ENCODE data around the gene PTP4A1.
"Not testable (repeated sequence)": the region's sequence is repeated elsewhere in the genome, so short reads cannot be mapped to it uniquely, and the experiment has no call there.

PTP4A1 gene

DNA sequence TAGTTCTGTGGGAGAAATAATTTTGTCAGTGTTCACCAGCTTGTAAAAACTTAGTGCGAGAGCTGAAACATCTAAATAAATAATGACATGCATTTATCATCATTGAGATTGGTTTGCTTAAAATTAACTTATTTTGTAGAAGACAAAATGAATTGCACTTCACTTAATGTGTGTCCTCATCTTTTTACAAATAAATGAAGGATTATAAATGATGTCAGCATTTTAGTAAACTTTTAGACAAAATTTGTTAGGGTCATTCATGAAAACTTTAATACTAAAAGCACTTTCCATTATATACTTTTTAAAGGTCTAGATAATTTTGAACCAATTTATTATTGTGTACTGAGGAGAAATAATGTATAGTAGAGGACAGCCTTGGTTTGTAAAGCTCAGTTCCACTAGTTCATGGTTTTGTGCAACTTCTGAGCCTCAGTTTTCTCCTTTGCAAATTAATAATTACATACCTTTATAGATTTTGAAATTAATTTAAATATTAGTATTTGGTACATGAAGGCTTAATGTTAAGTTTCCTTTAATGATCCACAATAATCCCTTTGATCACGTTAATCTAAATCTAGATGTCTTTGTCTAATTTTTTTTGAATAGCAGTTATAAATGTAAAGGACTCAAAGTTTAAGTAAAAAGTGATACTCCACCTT is 9.2 kb downstream of the PTP4A1 start:
- no peak for DNase-seq (ENCODE audit: low spot score)

DNA sequence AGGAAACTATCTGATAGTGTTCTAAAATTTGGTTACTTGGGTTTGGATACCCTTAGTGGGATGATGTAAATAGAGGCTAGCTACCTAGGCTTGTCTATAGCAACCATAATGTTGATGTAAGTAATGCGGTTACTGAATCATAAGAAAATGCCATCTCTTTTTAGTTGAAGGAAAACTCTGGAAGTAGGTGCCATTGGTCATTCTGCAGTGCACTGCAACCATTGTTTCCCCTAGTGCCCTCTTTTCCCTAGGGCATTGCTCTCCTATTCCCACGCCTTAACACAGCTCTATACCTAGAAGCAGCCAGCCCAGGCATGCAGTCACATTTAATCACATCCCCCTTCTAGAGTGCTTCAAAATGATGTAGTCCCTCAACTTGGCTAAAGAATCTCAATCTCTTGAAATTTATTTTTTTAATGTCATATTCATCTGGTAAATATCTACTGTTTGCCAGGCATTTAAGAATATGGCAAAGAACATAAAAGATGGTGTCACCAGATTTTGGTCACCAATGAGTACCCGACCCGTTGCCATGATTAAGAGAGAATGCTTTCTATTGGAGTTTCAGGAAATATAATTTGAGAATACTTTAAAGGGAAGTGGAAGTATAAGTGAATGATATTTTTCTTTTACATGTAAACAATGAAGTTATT is 10.4 kb downstream of the PTP4A1 start:
- no peak for DNase-seq (ENCODE audit: low spot score)

DNA sequence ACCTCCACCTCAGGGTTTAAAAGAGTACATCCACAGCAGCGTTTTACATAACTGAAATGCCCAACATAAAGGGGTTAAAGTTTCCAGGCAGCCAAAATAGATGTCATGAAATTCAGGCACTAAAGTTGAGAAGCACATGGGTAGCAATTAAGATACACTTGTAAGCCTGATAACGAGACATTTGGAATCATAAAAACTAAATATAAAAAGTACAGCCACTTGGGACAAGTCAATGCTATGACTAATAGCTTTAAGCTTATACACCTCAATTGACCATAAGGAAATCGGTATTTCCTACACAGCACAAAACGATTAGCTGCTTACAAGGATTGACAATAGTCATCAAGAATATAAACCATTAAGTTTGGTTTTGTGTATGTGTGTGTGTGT is 11.8 kb downstream of the PTP4A1 start:
- DNase-seq (ENCODE audit: low spot score): no peak

DNA sequence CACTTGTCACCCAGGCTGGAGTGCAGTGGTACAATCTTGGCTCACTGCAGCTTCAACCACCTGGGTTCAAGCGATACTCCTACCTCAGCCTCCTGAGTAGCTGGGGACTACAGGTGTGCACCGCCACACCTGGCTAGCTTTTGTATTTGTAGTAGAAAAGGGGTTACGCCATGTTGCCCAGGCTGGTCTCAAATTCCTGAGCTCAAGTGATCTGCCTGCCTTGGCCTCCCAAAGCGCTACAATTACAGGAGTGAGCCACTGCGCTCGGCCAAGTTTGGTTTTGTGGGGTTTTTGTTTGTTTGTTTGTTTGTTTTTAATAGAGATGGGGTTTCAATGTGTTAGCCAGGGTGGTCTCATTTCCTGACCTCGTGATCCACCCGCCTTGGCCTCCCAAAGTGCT is 12.3 kb downstream of the PTP4A1 start:
- no peak for DNase-seq (ENCODE audit: low spot score)

DNA sequence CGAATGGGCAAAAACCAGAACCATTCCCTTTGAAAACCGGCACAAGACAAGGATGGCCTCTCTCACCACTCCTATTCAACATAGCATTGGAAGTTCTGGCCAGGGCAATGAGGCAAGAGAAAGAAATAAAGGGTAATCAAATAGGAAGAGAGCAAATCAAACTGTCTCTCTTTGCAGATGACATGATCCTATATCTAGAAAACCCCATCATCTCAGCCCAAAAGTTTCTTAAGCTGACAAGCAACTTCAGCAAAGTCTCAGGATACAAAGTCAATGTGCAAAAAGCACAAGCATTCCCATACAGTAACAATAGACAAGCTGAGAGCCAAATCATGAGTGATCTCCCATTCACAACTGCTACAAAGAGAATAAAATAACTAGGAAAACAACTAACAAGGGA is 13.4 kb downstream of the PTP4A1 start:
- DNase-seq (ENCODE audit: low spot score): not testable (repeated sequence)

DNA sequence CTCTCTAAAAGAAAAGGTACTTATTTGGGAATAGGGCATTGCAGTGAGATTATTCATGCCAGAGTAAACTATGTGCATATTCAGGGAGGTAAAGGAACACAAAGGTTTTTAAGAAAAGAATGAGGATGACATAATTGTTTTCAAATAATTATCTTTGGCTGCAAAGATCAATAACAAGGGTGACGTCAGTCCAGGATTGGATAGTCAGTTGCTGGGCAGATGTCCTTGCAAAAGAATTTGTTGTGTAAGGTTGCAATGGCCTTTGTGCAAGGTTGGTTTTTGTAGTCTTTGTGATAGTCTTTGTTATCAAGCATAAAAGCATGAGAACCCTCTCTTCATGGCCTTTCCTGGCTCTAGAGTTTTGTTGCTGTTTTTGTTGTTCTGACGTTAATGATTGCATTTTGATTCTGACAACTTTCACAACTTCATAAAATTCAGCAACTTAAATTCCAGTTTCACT is 17.7 kb downstream of the PTP4A1 start:
- no peak for DNase-seq (ENCODE audit: low spot score)

DNA sequence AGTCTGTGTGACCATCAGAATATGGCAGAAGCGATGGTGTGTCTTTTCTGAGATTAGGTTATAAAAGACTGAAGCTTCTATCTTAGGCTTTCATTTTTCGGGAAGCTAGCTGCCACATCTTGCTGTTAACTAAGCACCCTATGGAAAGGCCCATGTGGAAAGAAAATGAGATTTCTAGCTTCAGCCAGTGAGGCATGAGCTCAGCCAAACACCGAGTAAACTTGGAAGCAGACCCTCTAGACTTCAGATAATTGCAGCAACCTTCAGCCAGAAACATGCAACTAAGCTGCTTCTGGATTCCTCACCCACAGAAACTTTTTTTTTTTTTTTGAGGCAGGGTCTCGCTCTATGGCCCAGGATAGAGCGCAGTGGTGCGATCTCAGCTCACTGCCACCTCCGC is 20.6 kb downstream of the PTP4A1 start:
- no peak for DNase-seq (ENCODE audit: low spot score)

DNA sequence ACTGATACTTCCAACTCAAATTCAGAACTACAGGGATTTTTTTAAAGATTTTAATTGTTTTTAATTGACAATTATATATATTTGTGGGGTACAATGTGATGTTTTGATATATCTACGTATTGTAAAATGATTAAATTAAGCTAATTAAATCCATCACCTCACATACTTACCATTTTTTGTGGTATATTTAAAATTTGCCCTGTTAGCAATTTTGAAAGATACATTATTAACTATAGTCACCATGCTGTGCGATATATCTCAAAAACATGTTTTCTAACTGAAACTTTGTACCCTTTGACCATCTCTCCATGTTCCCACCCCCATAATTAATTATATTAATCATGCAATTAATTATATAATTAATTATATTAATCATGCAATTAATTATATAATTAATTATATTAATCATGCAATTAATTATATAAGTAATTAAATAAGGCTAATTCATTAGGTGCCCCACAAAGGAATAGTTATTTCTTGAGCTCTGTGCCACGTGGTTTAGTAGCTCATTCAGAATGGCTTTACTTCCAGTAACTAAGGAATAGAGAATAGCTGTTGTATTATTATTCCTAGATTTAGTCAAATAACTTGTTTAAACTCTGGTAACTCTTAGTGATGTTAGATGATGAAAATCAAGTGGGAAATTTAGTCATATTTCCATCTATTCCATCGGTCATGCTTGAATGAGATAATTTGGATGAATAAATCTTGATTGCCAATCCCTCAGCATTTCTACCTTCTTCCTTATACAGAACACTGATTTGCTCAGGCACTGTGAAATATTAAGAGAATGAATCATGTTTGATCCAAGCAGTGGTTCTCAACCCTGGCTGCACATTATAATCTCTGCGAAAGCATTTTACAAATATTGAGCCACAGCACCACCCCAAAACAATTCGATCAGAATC is 25.1 kb downstream of the PTP4A1 start:
- DNase-seq (ENCODE audit: low spot score): no peak

DNA sequence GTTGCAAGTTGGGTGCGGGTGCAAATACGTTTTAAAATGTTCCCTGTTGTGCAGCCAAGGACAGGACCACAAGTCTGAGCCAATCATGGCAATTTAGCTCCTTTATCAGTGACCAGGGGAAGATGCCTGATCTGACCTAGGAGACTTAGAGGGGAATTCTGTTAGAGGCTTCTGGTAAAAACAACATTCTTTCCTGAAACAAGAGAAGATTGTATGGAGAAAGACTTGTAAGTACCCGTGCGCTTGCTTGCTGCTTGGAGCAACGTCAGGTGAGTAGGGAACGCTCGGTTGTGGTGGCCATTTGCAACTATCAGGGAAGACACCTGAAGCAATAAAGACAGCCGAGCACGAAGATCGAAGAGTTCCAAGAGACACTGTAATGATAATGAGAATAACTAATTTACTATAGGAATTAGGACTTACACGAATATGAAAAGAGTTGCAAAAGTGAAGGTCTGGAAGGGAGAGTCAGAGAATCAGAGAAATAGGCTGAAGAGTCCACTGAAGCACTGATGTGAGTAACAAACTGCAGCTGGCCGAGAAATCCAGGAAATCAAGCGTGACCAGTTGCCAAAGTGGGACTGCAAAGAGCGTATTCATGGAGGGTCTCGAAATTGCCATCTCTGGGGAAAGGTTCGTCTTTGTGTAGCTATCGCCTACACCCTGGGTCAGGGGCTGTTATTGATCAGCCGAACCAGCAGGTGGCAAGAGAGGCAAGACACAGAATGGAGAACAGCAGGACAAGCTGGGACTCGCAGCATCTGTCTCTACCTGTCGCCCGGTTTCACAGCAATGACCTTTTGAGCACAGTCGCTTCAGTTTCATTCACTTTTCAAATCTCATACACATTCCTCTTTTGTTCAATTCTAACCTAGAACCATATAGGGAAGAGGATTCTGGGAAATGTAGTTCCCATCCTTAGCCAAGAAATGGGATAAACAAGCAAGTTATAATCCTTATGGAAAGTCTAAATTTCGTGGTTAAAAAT is 26.1 kb downstream of the PTP4A1 start:
- peak; percentile 94 for DNase-seq (ENCODE audit: low spot score)

DNA sequence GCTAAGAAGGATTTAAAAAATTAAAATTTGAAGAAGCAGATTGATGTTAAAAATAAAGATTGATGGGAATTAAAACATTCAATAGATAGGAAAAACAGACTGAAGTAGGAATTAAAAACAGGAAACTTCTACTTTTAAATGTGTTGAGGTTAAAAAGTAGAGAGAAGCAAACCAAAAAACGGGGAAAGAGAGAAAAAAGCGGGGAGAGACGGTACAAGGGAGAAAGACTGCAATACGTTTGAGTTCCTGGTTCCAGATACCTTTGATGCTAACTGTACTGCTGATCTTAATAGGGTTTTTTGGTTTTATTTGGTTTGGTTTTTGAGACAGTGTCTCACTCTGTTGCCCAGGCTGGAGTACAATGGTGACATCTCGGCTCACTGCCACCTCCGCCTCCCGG is 27.0 kb downstream of the PTP4A1 start:
- DNase-seq (ENCODE audit: low spot score): no peak

DNA sequence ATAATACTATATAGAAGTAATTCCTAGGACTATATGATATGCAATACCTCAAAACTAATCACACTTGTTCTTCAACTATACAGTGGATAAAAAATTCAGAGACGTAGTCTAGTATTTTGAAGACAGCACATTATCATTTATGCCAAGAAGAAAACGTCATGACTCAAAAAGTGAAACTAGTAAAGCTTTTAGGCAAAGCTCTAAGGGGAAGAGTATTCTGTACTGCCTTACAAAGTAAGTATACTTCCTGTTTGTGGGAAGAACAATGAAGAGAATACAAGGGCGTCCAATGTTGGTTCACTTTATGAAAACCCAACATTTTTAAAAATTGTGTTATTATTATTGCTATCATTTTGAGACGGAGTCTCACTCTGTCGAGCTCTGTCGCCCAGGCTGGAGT is 27.9 kb downstream of the PTP4A1 start:
- DNase-seq (ENCODE audit: low spot score): no peak

DNA sequence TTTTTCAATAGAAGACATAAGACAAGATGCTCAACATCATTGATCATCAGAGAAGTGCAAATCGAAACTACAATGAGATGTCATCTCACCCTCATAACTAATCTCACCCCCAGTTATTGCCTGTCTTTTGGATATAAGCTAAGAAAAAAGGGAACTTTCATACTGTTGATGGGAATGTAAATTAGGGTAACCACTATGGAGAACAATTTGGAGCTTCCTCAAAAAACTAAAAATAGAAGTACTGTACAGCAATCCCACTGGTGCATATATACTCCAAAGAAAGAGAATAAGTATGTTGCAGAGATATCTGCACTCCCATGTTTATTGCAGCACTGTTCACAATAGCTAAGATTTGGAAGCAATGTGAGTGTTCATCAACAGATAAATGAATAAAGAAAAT is 37.0 kb downstream of the PTP4A1 start:
- DNase-seq (ENCODE audit: low spot score): no peak

DNA sequence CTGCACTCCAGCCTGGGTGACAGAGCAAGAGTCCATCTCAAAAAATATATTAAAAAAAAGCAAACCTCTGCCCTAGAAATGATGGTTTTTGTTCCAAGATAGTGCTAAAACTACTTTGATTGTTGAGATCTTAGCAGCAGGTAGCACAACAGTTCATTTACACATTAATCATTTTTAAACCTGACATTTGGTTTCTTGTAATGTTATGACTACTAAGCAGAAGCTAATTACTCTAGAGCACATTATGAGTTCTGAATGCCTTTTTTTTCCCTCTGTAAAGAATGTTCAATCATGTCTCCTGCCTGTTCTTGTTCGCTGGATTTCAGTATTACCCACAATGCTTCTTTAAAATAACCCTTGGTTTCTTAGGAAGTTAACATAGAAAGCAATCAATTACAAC is 38.7 kb downstream of the PTP4A1 start:
- no peak for DNase-seq (ENCODE audit: low spot score)

DNA sequence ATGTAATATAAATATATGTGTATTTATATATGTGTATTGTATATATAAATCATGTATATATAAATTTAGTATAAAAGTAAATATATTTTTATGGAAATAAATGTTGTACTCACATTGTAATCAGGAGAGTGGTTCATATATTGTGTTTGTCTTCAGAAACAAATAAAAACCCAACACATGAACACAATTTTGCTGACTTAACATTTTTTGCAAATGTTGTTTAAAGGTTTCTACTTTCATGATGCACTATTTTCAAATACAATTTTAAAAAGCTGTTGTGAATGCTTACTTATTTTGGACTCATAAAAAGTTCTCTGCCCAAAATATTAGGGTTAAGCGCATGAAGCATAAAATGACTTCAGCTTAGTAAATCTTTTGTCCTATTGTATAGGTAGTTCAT is 39.3 kb downstream of the PTP4A1 start:
- no peak for DNase-seq (ENCODE audit: low spot score)

DNA sequence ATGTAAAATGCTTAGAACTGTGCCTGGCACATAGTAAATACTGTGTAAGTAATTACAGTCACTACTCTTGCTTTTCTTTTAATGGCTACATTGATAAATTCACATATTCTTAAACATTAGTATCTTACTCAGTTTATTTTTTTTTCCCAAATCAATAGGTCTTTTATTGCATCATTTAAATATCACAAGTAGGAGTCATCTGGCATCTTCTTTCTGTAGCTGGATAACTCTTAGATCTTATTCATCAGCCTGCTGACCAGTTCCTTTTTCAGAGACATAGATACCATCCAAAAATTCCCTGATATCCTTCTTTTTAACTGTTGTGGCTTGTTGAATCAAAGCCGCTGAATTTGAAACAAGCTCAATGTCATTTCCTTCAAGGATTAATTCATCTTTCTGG is 43.3 kb downstream of the PTP4A1 start:
- DNase-seq (ENCODE audit: low spot score): no peak

Small RNA genes lying within 50 kb of the gene (small RNA-seq; reads per million reads assigned to genes)
- 0 reads per million in 2 experiments for gene AL513043.1
